CD4-positive, alpha-beta T cell treated with Interleukin-15 for 4 hours (primary cell): ENCODE data around the gene AMIGO3.
"Not testable (repeated sequence)": the region's sequence is repeated elsewhere in the genome, so short reads cannot be mapped to it uniquely, and the experiment has no call there.

Experiments
- DNase-seq: peaks from one replicate; pipeline ENCODE4 v3.0.0-alpha.2; 2020; ENCODE audit warnings: low spot score

The AMIGO3 gene

GRCh38 chr3:49688338-49689045, 31.0 kb downstream of the AMIGO3 start:
- DNase-seq: not testable (repeated sequence)

DNA sequence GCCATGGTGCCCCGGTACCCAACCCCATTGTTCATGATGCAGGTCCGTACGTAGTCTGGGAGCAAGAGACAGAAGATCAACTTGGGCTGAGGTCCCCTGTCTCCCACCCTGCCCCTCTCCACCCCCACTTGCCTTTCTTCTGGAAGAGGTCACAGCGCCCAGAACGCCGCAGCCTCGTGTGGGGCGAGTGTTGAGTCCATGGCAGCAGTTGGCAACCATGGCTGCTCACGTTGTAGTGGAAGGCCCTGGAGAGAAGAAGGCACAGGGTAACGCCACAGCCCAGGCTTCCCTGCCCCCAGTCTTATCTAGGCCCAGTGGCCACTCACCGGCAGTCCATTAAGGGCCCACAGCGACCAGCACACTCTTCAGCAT, 32.1 kb downstream of the AMIGO3 start:
- not testable (repeated sequence) for DNase-seq

GRCh38 chr3:49686769-49687423, 32.6 kb downstream of the AMIGO3 start:
- peak; percentile 22 for DNase-seq

GRCh38 chr3:49686346-49686745, 33.1 kb downstream of the AMIGO3 start:
- DNase-seq: peak; percentile 15

DNA sequence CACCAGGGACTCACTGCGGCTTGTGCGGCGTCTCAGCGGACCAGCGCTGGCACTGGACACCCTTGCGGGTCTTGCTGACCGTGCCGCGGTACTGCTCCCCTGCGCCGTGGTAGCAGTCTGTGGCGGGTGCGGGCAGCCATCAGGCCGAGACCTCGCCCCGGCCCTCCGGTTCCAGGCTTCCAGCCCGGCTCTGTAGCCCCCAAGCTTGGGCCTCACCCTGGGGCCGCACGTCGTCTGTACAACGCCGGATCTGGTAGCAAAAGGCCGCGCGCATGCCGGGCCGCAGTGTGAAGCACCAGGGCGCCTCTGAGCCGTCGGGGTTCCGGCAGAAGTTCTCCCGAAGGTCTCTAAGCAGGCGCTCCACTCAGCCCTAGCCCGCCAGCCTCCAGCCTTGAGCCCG, 33.6 kb downstream of the AMIGO3 start:
- DNase-seq: not testable (repeated sequence)

- DNase-seq: not testable (repeated sequence)
These were observed 34.4 kb downstream of the AMIGO3 start for GRCh38 chr3:49685103-49685502.

- DNase-seq: not testable (repeated sequence)
These were observed 35.0 kb downstream of the AMIGO3 start for GRCh38 chr3:49684453-49684852.

DNA sequence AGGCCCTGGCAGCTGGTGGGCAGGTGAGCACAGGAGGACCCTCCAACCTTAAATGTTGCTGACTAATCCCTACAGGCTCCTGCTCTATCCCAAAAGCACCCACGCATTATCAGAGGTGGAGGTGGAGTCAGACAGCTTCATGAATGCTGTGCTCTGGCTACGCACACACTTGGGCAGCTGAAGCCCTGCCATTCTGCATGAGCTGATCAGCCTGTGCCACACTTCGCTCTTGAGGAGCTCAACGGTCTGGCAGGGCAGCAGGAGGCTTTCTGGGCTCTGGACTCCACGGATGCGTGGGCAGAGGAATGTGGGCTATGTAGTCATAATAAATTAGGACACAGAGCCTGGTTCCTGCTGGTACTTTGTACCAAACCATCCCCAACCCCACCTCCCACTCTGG, 36.3 kb downstream of the AMIGO3 start:
- DNase-seq: no peak

DNA sequence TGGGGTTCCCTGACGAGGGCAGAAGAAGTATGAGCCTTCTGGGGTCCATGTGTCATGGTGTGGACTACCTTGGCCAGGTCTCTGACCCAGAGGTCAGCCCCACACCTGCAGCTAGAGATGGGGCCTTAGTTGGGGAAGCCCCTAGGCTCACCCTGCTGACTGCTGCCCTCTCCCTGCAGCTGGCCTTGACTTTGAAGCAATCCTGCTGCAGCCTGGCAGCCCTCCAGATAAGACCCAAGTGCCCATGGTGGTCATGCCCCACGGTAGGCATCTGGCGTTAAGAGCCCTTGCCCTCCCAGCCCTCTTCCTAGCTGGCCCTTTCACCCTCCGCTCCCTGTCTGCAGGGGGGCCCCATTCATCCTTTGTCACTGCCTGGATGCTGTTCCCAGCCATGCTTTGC, 37.9 kb downstream of the AMIGO3 start:
- DNase-seq: no peak

GRCh38 chr3:49681232-49681522, 38.3 kb downstream of the AMIGO3 start:
- no peak for DNase-seq

- DNase-seq: no peak
These were observed 38.8 kb downstream of the AMIGO3 start for GRCh38 chr3:49680493-49681231.

DNA sequence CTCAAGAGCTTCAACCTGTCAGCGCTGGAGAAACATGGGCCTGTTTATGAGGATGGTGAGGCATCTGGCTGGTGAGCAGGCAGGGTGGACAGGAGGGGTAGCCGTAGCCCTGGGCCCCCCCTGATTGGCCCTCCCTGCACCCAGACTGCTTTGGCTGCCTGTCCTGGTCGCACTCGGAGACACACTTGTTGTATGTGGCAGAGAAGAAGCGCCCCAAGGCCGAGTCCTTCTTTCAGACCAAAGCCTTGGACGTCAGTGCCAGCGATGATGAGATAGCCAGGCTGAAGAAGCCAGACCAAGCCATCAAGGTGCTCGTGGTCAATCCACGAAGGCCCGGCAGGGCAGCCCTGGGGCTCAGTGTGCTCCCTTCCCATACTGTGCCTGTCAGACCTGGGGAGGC, 43.6 kb downstream of the AMIGO3 start:
- no peak for DNase-seq

DNA sequence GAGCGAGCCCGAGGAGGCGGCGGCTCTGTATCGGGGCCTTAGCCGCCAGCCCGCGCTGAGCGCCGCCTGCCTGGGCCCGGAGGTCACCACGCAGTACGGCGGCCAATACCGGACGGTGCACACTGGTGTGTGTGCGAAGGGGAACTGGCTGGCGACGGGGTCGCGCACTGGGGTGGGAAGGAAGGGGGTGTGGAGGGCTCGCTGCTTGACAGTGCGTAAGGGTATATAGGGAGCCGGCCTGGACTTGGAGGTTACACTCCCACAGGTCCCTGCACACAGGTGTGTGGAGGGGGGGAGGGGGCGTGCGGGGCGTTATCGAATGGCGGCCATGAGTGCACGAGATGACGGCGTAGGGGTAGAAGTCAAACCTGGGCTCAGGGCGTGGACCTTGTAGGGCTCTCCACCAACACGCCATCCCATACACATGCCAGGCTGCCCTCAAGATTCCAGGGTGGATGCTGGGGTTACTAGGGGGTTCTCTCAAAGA, 44.9 kb downstream of the AMIGO3 start:
- DNase-seq: peak; percentile 8

- peak; percentile 97 for DNase-seq
These were observed 45.6 kb downstream of the AMIGO3 start, which contains the start of gene APEH for GRCh38 chr3:49673715-49674496. APEH (plus strand) TSS chr3:49674351; CDS start chr3:49674402, 51 bp downstream.

- DNase-seq: no peak
These were observed 46.3 kb downstream of the AMIGO3 start for GRCh38 chr3:49673121-49673714.

DNA sequence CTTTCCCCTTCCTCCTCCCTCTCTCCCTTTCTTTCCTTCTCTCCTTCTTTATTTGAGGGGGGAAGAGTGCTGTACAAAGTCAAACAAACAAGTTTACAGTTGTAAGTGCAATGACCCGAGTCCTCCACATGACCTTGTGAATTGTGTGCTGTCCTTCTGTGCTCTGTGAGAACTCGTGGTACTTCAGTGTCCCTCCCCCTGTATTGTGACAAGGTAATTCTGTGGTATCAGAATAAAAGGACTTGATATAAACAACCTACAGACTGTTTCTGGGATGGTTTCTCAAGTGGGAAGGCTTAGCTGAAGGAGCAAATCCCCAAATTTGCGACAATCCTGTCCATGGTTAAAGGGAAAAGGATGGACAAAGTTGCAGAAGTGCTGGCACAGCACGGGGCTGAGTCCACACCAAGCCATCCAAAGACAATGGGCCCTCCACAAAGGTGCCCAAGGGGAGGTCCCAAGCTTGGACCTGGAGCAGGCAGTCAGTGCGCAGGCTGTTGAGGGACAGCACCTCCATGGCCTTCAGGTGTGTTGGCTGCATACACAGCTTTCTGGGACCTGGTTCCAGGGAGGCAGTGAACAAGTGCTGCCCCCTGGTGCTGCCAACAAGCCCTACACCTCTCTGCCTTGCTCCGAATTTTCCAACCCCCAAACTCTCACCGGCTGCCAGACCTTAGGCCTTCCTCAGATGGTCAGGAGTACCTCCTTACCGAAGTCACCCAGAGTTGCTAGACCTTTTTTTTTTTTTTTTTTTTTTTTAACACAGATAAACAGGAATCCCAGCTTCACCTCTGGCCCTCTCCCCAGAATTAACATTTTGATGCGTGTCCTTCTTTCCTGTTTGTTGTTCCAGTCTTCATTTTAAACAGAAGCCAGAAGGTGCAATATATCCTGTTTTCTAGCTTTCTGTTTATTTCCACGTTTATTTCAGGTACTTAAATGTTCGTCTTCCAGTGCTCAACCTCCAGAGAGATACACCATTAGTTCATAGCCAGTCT, 47.9 kb downstream of the AMIGO3 start:
- DNase-seq: peak; percentile 73

DNA sequence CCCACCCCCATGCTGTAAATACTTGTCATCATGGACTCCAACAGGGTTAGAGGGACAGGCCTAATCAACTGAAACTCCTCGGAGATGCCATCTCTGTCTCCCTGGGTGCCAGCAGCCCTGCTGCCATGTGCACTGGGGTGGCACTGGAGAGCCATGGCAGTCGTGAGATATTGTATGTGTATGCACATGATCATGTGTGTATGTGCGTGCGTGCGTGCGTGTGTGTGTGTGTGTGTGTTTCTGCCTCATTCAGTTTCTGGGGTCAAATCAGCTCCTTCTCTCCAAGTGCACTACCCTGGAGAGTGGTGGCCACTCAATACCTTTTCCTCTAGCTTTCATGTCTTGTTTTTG, 48.6 kb downstream of the AMIGO3 start:
- no peak for DNase-seq

DNA sequence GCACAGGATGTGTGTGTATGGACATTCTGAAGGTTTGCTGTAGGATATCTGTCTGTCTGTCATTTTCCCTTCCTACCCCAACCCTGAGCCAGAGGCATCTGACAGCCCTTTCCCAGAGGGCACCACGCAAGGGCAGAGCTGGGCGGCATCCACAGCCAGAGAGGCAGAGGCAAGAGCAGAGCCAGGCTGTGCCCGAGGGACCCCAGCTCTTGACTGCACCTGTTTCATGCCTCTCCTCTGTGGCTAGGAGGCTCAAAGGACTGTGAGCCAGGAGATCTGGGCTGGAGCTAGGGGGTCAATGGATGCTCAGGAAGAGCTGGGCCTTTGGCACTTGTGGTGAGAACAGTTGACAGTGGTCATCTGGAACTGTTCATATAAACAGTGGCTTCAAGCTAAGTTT, 50.1 kb downstream of the AMIGO3 start:
- no peak for DNase-seq

DNA sequence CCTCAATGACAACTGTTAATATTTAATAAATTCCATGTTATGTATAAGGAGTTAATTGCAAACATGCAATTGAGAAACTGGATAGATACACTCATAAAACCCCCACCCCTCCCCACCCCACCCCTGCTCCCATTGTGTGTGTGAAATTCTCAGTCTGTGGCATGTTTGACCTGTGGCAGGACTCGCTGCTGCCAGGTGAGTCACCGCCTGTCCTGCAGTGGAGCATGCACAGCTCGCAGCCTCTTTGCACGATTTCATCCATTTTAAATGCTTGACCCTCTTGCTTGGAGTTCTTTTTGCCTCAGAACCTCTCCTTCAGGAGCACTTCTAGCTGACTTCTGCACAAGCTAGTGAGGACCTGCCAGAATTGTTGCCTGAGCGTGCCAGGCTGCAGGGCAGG, 50.6 kb downstream of the AMIGO3 start:
- no peak for DNase-seq

- no peak for DNase-seq
These were observed 51.1 kb downstream of the AMIGO3 start for GRCh38 chr3:49668414-49668797.
